GM12872 (cell line): ENCODE measurements around the gene WDR72.

Experiments
- TF ChIP-seq, protein P1 (sequence below): IDR thresholded peaks from 3 replicates; pipeline ENCODE4 v1.5.1; 2011; ENCODE audit warnings: low read depth, mild to moderate bottlenecking, low read length, moderate library complexity; ENCODE audit not compliant: insufficient read depth

The WDR72 gene

DNA sequence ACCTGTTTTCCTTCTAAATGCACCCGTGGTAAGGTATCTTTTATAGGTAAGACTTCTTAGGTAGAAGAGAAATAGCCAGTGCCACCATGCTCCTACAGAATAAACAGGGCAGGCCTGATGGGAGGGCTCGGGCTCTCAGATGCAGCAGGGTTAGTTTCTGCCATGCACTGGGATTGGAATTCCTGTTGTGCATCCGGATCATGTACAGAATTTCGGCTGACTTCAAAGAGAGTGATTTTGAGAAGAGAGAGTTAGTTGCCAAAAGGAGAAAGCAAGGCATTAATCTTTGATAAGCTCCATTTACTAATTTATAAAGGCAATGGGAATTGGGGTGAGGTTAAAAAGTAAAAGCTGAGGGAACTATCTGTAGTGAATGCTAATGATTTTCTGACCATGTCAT lies 211.2 kb downstream of the WDR72 start:
- TF ChIP-seq, protein P1, sequence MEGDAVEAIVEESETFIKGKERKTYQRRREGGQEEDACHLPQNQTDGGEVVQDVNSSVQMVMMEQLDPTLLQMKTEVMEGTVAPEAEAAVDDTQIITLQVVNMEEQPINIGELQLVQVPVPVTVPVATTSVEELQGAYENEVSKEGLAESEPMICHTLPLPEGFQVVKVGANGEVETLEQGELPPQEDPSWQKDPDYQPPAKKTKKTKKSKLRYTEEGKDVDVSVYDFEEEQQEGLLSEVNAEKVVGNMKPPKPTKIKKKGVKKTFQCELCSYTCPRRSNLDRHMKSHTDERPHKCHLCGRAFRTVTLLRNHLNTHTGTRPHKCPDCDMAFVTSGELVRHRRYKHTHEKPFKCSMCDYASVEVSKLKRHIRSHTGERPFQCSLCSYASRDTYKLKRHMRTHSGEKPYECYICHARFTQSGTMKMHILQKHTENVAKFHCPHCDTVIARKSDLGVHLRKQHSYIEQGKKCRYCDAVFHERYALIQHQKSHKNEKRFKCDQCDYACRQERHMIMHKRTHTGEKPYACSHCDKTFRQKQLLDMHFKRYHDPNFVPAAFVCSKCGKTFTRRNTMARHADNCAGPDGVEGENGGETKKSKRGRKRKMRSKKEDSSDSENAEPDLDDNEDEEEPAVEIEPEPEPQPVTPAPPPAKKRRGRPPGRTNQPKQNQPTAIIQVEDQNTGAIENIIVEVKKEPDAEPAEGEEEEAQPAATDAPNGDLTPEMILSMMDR, result no peak

DNA sequence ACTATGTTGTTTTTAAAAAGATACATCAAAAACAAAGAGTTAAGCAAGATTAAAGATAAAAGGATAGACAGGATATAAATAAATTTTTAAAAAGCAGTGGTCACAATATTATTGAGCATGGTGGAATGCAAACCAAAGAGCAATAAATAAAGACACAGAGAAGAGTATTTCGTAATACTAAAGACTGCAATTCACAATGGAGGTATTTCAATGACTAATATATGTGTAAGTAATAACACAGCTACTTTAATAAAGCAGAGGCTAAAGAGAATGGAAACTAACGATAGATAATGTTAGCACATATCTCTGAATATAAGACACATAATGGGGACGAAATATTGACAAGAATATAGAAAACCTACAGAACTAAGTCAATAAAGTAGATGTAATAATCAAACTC lies 219.6 kb downstream of the WDR72 start:
- TF ChIP-seq, protein P1, result no peak

- TF ChIP-seq, protein P1, result no peak
Measured at GRCh38 chr15:53536479-53537120, 222.9 kb downstream of the WDR72 start.

- TF ChIP-seq, protein P1, result no peak
Measured at GRCh38 chr15:53535886-53536285, 223.6 kb downstream of the WDR72 start.

DNA sequence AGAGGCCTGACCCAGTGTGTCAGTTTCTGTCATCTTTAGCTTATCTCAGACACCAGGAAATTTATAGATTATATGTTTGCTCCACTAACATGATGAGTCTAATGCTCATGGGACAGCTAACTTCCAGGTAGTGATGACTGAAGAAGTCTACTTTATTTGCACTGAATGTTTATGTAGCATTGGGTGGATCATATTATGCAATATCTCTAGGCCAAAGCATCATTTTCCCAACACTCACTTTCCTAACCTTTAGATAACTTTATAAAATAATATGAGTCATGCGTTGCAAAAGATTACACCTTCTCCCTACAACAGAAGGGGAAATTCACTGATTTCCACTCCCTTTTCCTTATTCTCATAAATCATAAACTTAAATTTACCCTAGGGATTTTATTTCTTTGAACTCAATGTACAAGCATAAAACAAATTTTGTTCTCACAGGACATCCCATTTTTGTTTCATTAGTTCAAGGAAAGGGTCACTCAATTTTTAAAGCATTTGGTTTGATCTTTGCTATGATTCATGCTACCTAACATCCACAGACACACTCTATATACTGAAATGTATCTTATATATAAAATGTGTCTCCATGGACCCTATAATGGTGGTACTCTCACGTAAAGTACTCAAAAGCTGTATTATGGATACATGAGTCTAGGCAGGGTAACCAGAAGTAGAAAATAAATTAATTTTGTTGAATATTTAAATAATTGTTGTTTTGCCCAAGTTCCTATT lies 225.2 kb downstream of the WDR72 start:
- TF ChIP-seq, protein P1, result no peak

GRCh38 chr15:53530761-53531160 lies 228.7 kb downstream of the WDR72 start:
- TF ChIP-seq, protein P1, result no peak

DNA sequence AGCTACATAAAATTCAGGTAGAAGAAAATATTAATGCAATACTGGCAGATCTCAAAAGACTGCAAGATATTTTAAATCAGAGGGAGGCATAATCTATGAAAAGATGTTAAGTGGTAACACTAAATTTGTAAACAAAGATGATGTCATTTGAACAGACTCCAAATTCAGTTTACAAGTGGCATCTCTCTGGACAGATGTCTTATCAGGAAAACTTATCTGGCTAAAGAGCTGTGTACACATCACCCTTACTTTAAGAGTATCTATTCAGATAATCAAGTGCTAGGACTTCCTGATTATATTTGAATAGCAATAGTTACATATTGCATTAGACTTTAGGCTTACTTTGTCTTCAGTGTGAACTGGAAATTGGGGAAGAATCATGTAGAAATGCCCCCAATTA lies 231.5 kb downstream of the WDR72 start:
- TF ChIP-seq, protein P1, result no peak
